Transverse colon (tissue), 4 donors: Measurements from ENCODE around the gene ME3.

ENCODE experiments used
- CTCF ChIP-seq, 5 experiments: fragments of 200-600 bp in 3 of 5; fragments of 450-650 bp in 2 of 5; sonication (generic) in 3 of 5; IDR thresholded peaks; 1 replicate in 2 of 5; 2 replicates in 3 of 5; pipeline ENCODE4 v1.5.1; 2016 to 2017; ENCODE audit warnings: antibody characterized with exemption in 5 of 5, inconsistent platforms in 3 of 5, mild to moderate bottlenecking in 2 of 5, moderate library complexity in 1 of 5
- EP300 ChIP-seq: sonication (generic); formaldehyde crosslinking; IDR thresholded peaks from one replicate; pipeline ENCODE4 v1.6.1; 2017; ENCODE audit warnings: antibody characterized with exemption, low read depth
- POLR2A ChIP-seq: fragments of 450-650 bp; IDR thresholded peaks from one replicate; pipeline ENCODE4 v1.6.1; 2016; ENCODE audit warnings: antibody characterized with exemption, mild to moderate bottlenecking, moderate library complexity
- POLR2AphosphoS5 ChIP-seq, 3 donors: sonication (generic); formaldehyde crosslinking; IDR thresholded peaks; one replicate each; pipeline ENCODE4 v1.6.1; 2016; ENCODE audit warnings: antibody characterized with exemption in 3 of 3

GRCh38 chr11:86575208-86575855, 97.1 kb downstream of the ME3 start:
- TF ChIP-seq CTCF (IDR thresholded peaks at IDR 0.05) (no peak), POLR2A (no peak), EP300 (no peak), POLR2AphosphoS5 (IDR thresholded peaks at IDR 0.05) (no peak)
